Neural progenitor cell (in vitro differentiated cells): ENCODE data around the gene KRTAP10-4.

ENCODE experiments used
- EZH2 ChIP-seq: fragments of 200-600 bp; sonication (generic); IDR thresholded peaks from 2 replicates; pipeline ENCODE4 v1.6.1; 2017; ENCODE audit warnings: antibody characterized with exemption, mild to moderate bottlenecking, moderate library complexity
- EZH2phosphoT487 ChIP-seq: fragments of 200-600 bp; sonication (generic); IDR thresholded peaks from 2 replicates; pipeline ENCODE4 v1.6.1; 2017; ENCODE audit warnings: antibody characterized with exemption
- TF ChIP-seq, protein P1 (sequence below): fragments of 200-600 bp; sonication (generic); IDR thresholded peaks from 2 replicates; pipeline ENCODE4 v1.5.1; 2017; ENCODE audit warnings: antibody characterized with exemption, mild to moderate bottlenecking

DNA sequence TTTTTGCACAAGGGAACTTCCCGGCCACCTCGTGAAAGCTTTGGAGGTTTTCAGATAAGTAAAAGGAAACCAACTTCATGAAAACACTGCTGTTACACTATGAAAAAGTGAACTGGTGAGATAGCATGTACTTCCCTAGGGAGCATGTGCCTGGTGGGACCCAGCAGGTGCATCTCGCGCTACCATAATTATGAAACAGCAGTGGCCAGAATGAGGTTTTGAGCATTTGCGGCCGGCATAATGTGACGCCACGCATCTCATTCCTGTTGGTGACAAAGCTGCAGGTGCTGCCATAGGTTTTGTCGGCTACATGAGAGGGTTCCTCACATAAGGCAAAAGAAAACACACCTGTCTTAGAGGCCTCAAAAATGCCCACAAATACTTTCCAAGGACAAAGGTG is 16.6 kb upstream of the KRTAP10-4 start:
- TF ChIP-seq, protein P1, sequence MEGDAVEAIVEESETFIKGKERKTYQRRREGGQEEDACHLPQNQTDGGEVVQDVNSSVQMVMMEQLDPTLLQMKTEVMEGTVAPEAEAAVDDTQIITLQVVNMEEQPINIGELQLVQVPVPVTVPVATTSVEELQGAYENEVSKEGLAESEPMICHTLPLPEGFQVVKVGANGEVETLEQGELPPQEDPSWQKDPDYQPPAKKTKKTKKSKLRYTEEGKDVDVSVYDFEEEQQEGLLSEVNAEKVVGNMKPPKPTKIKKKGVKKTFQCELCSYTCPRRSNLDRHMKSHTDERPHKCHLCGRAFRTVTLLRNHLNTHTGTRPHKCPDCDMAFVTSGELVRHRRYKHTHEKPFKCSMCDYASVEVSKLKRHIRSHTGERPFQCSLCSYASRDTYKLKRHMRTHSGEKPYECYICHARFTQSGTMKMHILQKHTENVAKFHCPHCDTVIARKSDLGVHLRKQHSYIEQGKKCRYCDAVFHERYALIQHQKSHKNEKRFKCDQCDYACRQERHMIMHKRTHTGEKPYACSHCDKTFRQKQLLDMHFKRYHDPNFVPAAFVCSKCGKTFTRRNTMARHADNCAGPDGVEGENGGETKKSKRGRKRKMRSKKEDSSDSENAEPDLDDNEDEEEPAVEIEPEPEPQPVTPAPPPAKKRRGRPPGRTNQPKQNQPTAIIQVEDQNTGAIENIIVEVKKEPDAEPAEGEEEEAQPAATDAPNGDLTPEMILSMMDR, result no peak
- TF ChIP-seq EZH2, result no peak
- TF ChIP-seq EZH2phosphoT487, result no peak
